AG10803 (cell line): Measurements from ENCODE around the gene SHMT1.
A peak's percentile ranks its signal among the peaks of the same experiment; 100 is the strongest.

Source experiments
- DNase-seq: peaks from one replicate; pipeline ENCODE4 v3.0.0; 2010; ENCODE audit warnings: low read depth
- H3K4me3 ChIP-seq: 2 replicates; pipeline ENCODE4 v1.5.1; 2011; ENCODE audit warnings: mild to moderate bottlenecking, low read length, control low read depth
- CTCF ChIP-seq: conservative IDR thresholded peaks from 2 replicates; pipeline ENCODE4 v1.5.1; 2011; ENCODE audit warnings: mild to moderate bottlenecking, low read length, control low read depth, inconsistent platforms

Gene SHMT1

GRCh38 chr17:18324140-18325050 lies 39.0 kb downstream of the SHMT1 start:
- no peak overlapping the region for H3K4me3 ChIP-seq
- no peak for DNase-seq
- no peak for TF ChIP-seq CTCF

GRCh38 chr17:18323507-18324139 lies 39.7 kb downstream of the SHMT1 start:
- no peak for TF ChIP-seq CTCF
- DNase-seq = no peak

GRCh38 chr17:18323007-18323406 lies 40.3 kb downstream of the SHMT1 start:
- no peak for DNase-seq
- H3K4me3 ChIP-seq = no peak overlapping the region
- TF ChIP-seq CTCF = no peak; the same call in 1 of the 2 replicates

More at GRCh38 chr17:18323507-18324139, 39.7 kb downstream of the SHMT1 start:
- no peak overlapping the region for H3K4me3 ChIP-seq

- TF ChIP-seq CTCF = no peak
- DNase-seq = no peak
- no peak overlapping the region for H3K4me3 ChIP-seq
Measured at GRCh38 chr17:18322522-18322921, 40.8 kb downstream of the SHMT1 start.

GRCh38 chr17:18321309-18321708 lies 42.0 kb downstream of the SHMT1 start:
- peak; percentile 38 for TF ChIP-seq CTCF
- no peak overlapping the region for H3K4me3 ChIP-seq
- DNase-seq = peak; percentile 28

- DNase-seq = no peak
- H3K4me3 ChIP-seq = no peak overlapping the region
- TF ChIP-seq CTCF = no peak
Measured at GRCh38 chr17:18320301-18320700, 43.0 kb downstream of the SHMT1 start.
